ENCODE measurements around the gene NQO2.
A peak's percentile ranks its signal among the peaks of the same experiment; 100 is the strongest.

The NQO2 gene, protein sequence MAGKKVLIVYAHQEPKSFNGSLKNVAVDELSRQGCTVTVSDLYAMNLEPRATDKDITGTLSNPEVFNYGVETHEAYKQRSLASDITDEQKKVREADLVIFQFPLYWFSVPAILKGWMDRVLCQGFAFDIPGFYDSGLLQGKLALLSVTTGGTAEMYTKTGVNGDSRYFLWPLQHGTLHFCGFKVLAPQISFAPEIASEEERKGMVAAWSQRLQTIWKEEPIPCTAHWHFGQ

DNA sequence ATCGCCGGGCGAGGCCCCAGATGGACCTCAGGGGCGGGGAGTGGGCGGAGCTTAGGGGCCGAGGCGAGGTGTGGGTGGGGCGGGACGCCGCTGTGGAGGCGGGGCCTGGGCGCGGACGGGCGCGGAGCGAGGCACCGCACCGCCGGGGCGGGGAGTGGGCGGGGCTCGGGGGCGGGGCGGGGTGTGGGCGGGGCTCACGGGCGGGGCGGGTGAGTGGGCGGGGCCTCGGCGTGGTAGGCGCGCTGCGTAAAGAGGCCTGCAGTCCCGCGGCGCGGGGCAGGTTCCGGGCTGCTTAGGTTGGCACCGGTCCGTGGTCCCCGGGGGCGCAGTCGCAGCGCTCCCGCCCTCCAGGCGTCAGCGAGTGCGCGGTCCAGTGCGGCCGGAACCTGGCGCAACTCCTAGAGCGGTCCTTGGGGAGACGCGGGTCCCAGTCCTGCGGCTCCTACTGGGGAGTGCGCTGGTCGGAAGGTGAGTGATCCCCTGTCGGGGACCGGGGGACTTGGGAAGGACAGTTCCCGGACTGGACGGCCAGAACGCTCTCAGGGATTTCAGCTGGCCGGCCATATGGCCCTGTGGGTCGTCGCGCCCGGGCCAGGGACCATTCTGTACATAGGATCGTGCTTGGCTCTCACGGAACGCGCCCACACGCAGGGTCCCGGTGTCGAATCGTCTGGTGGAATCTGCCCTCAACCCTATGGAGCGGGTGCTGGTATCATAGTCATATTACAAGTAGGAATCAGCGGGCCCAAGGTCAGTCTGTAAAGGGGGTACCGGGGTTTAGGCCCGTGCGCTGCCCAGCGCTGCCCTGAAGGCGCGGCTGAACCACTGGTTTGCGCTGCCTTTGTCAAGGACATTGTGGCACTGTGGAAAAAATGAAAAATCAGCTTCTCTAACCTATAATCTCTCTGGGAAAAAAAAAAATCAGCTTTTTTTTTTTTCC is at the start of gene NQO2:
TSS of gene NQO2 (plus strand) at position 277 of the 940 bp plus-strand sequence. CDS start 6,659 bp downstream, outside the sequence.
- DNase-seq: peak; percentile 91

DNA sequence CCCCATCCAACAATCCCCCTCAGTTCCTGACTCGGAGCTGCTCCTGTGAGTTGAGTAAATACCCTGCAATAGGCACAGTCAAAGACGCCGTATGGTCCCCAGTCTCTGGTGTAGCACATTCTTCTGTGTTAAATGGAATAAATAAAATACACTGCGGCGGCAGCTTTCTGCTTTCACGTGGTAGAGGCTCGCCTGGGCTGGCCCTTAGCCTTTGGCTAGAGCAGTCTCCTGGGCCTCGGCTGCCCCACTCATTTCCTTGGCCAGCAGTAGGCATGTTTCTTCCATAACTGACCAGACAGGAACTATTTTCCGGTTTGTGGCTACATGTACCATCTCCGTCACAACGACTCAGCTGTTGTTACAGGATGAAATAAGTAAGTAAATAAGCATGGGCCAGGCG is 49.0 kb upstream of the NQO2 start:
- no peak for DNase-seq

DNA sequence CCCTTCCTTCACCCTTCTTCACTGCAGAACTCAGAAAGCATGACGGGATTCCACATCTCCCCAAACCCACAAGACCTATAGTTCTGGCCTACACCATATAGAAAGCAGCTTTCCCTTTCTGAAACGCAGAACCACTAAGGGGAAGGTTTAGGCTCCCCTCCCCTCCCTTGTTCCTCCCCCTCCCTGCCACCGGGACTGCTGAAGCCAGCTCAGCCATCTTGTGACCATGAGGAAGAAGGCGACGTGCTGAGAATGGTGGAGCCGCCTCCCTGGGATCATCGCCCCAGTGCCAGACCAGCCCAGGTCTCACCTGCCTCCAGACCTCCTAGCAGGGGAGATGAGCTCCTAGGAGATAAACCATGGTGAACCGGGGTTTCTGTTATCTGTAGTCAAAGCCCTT is 48.0 kb upstream of the NQO2 start:
- peak; percentile 54 for DNase-seq

DNA sequence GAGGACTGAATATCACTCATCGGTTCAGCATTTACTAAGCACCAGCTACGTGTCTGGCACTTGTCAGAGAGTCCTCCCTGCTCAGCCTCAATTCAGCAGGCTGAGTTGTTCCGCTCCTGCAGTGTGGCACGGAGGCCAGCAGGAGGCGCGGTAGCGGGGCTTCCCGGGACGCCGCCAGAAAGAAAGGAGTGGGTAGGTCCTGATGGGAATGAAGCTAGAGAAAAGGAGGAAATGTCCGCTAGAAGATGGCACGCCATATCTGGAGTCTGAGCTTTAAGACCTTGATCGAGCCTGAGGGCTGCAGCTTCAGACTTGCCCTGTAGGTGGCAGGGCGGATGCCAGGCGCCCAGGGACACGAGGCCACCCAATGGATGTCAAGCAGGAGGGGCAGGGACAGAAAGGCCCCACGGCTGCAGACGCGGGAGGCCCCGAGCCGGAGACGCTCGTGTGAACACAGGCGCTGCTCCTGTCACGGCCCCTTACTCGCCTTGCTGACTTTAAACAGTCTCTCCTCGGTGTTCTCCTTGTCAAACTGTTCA is 47.1 kb upstream of the NQO2 start:
- peak; percentile 73 for DNase-seq

DNA sequence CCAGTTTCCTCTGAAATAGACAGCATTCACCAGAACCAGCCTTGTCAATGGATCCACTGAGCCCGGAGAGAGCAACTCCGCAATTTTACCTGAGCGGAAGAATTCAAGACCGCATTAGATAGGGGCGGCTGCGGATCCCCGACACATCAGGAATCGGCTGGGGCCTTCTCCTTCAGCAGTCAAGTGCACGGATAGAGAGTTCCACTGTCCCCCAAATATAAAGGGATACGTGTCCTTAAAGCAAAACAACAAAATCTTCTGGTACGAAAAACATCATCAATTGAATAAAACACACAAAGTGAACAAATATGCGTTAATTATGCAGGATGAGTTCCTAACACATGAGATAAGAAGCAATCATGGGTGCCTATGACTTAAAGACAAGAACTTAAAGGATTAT is 46.6 kb upstream of the NQO2 start:
- DNase-seq: no peak

DNA sequence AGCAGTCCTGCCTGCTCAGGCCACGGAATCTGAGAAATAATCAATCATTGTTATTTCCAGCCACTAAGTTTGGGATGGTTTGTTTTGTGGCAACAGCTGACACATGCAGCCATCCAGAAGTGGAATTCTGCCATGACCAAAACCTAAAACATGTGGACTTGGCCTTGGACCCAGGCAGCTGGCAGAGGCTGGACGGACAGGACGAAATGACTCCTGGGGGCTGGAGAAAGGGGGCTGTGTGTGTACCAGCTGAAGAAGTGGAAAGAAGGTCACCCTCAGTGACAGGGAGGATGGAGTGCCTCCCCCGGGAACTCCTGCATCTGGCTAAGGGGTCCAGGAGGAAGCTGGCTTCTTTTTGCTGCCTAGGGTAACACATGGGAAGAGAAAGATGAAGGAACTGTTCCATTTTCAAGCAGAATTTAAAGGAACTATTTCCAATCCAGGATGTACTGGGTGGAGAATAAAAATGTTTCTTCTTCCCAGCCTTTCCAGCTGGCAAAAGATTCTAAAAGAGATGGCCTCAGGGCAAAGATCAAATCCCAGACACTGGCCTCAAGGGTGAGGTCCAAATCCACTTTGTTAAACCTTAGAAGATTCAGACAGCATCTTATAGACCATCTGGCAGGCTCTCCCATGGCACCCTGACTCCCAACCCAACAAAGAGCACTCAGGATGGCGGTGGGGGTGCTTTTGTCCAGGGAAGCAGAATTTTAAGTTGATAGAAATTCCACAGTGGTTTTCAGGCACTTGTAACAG is 42.6 kb upstream of the NQO2 start:
- no peak for DNase-seq

DNA sequence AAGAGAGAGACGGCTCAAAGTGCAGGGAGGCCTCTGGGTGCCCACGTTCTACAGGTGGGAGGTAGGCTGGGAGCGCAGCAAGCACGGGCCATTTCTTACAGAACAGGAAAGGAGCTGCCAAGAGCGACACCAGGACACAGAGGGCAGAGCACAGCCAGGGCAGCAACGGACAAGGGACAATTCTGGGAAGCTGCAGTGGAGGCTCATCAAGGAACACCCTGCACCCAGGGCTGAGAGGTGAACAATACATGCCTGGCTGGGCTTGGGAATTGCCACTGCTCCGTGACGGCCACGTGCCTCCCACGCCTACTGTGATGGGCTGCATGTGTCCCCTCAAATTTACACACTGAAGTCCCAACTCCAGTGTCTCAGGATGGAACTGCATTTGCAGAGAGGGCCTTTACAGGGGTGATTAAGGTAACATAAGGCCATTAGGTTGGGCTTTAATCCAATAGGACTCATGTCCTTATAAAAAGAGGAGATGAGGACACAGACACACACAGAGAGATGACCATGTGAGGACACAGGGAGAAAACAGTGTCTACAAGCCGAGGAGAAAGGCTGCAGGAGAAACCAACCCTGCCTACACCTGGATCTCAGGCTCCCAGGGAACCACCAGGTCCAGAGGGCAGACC is 41.9 kb upstream of the NQO2 start:
- DNase-seq: no peak

DNA sequence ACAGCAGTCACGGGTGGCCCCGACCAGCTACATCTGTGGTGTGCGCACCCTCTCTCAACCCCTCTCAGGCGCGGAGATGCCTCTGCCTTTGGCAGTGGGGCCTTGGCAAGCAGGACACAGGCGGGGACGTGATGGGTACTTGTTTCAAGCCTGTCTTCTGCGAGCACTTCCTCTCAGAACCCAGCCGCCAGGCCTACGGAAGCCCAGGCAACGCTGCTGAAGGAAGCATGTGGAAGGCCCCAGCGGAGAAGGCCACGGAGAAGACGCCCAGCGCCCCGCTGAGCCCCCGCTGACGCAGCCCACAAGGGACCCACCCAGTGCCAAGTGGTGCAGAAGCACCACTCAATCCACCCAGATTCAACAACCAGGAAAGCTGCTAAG is 41.4 kb upstream of the NQO2 start:
- peak; percentile 37 for DNase-seq

DNA sequence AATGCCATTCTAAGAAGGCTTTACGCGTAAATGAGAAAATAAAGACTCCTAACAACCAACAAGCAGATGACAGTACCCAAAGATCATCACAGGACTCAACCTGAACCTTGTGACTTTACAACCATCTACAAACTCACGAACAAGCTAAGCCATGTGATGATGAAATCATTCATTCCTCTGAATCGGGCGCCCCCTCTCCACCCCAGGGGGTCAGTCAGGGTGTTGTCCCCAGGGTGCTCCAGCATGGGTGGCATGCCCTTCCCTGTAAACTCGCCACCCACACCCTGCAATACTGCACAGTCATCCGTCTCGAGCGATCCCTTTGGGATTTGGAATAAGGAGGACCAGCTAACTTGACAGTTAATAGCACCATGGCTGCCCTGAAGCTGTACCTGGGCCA is 40.9 kb upstream of the NQO2 start:
- no peak for DNase-seq

DNA sequence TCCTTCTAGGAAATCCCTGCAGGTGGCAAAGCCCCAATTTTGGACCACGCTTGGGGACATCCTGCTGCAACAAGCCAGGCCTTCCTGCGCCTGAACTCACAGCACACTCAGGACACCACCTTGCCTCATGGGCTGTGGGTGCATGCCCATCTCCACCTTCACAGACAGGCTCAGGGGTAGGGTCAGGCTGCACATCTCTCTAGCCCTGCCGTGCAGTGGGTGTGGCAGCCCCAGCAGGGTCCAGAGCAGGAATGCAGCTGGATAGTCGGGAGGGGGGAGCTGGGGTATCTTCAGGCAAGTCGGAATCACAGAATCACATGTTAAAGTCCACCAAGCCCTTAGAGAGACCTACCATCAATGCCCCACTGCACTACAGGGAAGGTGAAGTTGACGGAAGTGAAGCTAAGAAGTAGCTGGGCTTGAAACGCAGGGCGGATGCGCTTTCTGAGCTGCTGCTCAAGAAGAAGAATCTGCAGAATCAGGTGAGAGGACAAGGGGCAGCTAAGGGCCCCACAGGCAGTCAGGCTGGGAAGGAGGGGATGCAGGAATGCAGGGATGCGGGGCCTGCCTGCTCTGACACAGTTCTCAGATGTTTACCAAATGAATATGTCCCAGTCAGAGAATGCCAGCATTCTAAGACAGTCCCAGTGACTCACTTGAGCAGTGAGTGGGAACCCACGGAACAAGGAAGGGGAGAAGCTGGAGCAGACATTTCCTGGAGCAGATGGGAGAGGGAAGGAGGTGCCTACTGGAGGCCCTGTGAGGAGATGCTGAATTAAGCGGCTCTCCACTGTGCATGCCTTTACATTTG is 39.6 kb upstream of the NQO2 start:
- DNase-seq: no peak

DNA sequence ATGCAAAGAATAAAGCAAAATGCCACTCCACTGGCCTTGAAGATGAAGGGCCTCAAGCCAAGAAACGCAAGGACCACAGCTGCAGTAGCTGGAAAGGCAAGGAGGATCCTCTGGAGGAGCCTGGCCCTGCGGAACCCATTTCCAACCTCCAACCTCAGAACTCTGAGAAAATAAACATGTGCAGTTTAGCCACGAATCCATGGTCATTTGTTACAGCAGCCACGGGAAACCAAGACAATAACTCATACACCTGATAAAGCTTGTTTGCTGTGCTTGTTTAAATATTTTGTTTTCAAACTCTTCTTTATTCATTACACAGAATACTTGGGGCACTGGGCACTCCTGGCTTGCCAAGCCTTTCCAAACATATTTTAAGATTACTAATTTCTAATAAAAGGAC is 38.8 kb upstream of the NQO2 start:
- no peak for DNase-seq

DNA sequence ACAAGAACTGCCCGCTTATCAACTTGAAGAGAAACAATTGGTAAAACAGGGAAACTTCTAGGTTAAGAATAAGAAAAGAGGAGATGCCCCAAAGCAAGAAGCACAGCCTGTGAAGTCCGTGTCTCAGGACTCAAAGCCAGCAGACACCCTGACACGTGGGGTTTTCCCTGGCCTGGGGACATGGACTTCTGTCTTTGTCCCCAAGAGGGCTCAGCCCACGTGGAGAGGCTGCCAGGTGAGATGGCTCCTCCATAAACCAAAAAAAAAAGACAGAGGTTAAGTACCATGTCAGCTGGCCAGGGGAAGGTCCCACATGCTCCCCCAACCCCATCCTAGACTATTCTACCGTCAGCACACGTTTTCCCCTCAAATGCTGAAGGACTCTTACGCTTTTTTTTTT is 38.2 kb upstream of the NQO2 start:
- no peak for DNase-seq

DNA sequence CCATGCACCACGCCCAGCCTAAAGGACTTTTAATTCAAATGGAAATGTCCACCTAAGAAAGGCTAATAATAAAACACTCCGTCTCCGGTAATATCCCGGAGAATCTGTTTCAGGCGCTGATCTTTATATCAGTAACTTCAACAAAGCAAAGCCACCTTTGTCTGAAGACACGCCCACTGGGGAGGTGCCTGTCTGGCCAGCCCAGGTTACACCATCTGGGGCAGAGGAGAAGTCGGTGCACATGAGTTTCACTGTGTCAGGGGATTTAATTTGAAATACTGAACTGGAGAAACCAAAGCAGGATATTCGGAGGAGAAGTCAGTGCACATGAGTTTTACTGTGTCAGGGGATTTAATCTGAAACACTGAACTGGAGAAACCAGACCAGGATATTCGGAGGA is 37.7 kb upstream of the NQO2 start:
- DNase-seq: no peak

DNA sequence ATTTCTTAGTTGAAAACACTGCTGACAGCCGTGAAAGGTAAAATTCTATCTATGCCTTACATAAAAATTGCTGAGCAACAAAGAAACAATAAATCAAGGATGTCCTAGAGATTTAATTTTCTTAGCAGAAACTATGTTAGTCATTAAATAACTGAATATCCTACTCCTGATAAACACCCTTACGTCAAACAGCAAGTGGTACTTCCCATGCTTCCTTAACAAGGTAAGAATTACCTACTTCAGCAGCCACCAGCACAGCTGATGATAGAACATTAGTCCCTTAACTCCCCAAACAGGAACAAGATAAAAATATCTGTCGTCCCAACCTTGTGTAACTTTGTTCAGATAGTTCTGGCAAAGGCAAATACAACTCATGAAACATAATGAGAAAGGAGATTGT is 37.1 kb upstream of the NQO2 start:
- DNase-seq: no peak

DNA sequence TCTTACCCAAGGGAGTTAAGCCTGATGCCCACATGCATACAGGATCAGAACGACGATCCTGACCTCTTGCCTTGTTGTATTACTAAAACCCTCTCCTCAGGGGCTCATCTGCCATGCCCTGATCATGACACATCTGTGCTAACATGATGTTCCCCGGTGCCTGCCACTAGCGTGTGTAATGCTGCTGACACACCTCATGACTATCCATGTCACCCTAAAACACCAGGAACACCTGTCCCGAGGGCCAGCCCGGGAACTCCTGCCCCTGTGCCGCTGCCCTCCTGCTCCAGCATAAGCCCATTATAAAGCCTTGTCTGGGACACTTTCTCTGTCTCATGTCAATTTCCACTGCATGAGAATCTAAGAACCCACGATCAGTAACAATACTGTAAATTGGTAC is 35.9 kb upstream of the NQO2 start:
- no peak for DNase-seq

DNA sequence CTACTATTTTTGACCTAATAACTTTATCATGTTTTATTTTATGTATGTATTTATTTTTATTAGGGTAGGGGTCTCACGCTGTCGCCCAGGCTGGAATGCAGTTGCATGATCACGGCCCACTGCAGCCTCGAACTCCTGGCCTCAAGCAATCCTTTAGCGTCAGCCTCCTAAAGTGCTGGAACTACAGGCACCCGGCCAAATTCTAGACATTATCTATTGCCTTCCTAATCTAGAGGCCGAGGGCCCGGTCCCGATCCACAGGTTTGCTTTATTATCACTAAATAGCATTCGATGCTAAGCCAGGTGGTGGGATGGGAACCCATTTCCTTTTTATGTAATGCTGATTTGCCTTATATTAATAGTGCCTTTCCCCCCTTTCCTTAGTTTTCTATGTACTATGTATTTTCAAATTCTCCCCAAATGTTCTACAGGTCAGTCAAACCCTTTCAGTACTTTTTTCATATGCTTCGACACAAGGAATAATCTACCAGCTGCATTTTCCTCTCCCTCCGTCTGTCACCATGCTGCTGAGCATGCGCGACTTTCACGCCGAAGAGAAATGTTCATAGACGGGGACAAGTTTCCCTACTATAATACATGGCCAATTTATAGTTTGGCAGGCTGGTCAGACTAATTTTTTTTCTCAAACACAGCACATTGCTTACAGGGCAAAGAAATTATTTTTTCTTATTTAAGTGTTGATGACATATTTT is 34.7 kb upstream of the NQO2 start:
- no peak for DNase-seq

DNA sequence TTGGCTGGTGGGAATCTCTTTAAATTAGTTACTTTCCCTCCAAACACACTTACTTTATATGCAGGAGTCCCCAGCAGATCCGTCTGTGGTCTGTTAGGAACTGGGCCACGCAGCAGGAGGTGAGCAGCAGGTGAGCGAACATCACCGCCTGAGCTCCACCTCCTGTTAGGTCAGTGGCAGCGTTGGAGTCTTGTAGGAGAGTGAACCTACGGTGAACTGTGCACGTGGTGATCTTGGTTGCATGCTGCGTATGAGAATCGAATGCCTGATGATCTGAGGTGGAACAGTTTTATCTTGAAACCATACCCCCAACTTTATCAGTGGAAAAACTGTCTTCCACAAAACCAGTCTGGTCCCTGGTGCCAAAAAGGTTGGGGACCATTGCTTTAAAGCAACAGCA is 33.3 kb upstream of the NQO2 start:
- DNase-seq: no peak

DNA sequence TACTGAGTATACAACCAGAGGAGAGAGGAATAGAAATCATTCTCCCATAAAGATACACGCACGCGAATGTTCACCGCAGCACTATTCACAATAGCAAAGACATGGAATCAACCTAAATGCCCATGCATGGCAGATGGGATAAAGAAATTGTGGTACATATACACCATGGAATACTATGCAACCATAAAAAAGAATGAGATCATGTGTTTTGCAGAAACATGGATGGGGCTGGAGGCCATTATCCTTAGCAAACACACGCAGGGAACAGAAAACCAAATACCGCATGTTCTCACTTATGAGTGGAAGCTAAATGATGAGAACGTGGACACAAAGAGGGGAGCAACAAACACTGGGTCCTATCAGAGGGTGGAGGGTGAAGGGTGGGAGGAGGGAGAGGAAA is 31.8 kb upstream of the NQO2 start:
- no peak for DNase-seq

DNA sequence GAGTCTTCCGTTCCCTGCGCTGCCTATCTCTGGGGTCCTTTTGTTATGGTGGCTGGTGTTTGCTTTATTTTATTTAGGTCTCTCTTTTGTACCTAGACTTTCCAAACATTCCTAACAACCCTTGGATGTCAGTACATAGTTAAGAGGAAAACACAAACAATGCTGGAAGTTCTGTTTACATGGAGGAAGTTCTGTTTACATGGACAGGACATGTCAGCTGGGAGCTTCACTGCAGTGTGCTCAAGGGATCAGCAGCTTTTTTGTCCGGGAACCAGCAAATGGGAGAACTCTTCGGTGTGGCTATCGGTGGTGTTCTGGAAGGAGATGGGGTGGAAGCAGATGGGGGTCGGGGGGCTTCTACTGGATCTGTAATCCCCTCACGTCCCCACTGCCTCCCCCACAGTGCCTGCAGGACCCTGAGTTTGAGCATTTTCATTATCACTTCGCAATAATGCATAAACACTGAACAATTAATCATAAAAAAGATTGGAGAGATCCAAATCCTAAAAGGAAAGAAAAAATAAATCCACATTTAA is 31.0 kb upstream of the NQO2 start:
- no peak for DNase-seq

DNA sequence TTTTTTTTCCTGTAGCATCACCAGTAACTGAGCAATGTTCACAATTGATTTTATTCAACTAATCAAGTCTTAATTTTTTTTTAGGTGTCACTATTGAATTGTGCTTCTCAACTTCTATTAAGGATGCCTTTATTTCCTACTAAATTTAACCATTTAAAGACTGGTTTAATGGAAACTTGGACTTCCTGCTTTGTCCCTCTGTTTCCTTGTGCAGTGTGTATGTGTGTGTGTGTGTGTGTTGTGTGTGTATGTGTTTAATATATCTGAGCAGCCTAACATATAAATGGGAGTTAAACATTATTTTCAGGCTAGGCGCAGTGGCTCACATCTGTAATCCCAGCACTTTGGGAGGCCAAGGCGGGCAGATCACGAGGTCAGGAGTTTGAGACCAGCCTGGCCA is 30.1 kb upstream of the NQO2 start:
- DNase-seq: no peak

DNA sequence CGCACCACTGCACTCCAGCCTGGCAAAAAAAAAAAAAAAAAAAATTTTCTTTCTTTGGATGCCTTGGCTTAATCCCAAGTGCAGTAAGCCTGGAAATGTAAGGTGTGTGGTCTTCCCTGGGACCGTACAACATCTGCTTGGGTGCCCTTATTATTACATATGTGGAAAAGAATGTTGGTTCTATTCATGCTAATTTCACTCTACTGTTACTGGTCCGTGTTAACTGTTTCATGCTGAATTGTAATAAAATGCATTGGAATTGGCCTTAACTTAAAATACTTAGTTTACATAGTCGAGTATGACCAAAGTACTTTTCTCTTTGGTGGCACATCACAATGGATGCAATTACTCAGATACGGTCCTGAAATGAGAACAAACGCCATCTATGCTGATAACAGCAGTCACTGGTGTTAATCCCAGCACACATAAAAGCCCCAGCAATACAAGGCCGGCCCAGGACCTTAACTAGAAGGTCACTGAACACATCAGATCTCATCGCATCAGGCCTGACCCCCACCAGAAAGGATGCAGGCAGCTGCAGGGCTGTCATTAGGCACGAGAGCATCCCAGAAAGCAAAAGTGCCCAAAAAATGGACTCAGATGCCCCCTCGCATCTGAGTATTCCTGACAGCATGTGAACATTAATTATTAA is 29.5 kb upstream of the NQO2 start:
- DNase-seq: no peak

Measured in CD4-positive, alpha-beta T cell treated with Interleukin-15 for 1 hour (primary cell).